Right hindlimb (tissue), 1 donor: Measurements from ENCODE around the gene CACNA2D3.

ENCODE experiments used
- DNase-seq: peaks from one replicate; pipeline ENCODE4 v3.0.0-alpha.2; 2018

CACNA2D3 gene

DNA sequence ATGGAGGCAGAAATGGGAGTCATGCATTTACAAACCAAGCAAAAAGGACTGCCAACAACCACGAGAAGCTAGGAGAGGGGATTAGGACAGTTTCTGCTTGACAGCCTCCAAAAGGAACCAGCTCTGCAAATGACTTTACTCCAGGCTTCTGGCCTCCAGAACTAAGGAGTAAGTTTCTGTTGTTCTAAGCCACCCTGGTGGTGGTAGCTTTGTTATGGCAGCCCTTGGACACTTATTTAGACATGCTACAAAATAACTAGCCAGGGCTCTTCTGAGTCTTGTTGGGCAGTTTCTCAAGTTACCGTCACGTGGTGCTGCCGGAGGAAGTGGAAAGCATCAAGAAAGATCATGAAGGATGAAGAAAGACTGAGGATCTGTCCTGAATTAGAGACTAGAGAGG, 419.0 kb downstream of the CACNA2D3 start:
- no peak for DNase-seq

DNA sequence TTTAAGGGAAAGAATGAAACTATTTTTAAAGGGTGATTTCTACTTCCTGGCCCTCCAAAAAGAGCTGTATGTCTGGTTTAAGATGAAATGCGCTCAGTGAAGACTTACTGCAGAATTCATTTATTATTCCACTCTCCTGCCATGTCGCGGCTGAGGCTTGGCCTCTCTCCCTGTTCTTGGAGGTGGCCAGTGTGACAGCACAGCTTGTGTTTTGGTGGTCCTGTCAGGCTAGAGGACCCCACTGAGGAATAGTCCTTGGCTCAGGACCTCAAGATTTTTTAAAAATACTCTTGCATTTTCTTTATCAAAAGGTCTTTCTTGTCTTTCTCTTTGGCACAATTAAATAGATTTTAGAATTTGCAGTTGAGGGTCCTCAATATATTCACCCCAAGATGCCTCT, 421.1 kb downstream of the CACNA2D3 start:
- no peak for DNase-seq

DNA sequence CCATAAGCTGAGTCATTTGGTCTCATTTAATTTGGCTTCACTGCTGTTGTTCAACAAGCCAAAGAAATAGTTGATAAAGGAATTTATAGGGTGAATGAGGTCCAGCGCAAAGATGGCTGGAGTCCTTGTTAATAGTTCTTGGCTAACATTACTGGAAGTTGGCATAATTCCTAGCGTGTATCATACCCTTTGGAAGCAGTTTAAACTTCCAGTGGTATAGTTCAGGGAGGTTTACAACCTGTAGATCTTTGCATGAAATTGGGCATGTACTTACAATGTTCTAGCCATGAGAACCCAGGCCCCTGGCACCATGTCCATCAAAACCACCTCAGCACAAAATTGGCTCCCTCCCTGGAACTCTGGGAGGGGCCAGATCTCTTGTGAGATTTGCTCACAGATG, 424.7 kb downstream of the CACNA2D3 start:
- DNase-seq = no peak

DNA sequence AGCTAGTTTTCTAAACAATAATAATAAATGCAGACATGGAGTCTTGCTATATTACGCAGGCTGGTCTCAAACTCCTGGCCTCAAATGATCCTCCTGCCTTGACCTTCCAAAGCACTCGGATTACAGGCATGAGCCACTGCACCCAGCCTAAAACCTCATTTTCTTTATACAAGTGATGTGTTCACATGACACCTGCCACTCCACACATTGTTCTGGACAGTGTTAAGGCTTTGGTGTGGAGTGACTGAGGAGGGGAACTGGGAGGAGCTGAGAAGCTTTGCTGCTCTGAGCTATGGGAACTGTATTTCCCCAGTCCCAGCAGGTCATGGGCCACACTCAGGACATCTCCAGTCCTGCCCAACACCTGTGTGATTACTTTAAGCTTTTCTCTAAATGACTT, 425.5 kb downstream of the CACNA2D3 start:
- no peak for DNase-seq

DNA sequence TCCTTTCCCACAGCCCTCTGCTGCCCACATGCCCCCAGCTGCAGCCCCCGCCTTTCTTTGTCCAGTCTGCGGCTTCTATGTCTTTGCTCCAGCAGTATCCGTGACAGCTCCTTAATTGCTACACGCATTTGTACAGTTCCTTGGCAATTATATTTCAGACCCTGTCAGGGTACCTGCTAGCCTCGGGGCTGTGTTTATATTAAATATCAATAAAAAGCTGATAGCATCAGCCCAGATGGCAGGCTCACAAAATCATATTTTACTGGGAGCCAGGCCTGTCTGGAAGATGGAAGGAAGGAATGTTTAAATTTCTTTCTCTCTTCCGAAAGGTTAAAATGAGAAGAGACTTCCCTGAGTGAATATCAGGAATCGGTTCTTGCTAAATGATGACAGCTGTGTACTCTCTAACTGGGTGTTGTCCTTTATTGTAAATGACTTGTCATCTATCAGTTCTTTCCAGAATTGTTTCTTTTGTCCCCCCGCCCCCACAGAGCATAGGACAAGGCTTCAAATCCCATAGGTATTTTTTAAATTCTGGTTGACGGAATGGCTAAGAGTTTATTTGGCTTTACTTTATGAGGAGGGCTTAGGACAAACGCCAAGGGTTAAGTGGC, 427.4 kb downstream of the CACNA2D3 start:
- DNase-seq = no peak

DNA sequence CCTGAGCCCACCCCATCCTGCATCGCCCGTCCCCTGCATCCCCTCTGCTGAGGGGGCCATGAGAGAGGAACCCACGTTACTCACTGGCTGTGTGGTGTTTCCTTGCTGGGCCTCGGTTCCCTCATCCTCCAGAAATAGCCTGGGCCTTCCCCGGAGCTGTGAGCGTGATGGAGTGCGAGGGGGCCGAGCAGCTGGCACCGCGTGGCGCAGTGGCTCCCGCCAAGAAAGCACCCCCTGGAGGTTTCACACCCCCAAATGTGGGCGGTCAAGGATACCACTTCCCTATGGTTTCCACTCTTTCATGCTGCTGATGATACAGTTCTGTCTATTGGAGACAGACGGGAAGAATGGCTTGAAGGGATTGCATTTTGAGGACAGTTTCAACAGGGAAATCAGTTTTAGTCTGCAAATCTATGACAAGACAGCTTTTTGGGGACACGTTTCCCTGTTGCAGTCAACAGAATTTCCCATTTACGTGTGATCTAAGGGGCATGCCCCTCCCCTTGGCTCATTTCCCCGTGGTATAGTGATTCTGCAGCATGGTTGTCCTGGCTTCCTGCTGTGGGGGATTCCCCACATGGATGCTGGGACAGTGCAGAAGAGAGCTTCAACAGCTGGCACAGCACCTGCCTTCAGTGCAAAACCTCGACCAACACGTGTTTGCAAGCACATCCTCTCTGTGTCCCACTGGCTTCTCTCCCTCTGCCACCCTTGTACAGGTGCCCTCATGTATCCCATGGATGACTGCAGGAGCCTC, 428.0 kb downstream of the CACNA2D3 start:
- DNase-seq = no peak

DNA sequence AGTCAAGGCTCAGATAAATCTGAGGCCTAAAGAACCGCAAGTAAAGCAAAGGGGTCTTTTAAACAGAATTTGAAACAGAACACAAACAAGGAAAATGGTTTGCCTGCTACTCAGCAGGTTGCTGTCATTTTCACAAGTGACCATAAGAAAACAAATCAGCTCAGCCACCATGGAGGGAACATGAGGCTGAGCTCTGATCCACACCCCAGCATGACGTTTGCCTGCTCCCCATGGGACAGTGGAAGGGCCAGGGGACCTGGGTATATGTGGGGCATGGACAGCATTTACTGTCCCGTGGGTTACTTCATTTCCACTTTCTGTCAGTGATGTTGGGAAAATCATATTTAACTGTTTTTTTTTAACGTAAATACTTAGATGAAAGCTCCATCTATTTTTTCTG, 434.3 kb downstream of the CACNA2D3 start:
- no peak for DNase-seq

DNA sequence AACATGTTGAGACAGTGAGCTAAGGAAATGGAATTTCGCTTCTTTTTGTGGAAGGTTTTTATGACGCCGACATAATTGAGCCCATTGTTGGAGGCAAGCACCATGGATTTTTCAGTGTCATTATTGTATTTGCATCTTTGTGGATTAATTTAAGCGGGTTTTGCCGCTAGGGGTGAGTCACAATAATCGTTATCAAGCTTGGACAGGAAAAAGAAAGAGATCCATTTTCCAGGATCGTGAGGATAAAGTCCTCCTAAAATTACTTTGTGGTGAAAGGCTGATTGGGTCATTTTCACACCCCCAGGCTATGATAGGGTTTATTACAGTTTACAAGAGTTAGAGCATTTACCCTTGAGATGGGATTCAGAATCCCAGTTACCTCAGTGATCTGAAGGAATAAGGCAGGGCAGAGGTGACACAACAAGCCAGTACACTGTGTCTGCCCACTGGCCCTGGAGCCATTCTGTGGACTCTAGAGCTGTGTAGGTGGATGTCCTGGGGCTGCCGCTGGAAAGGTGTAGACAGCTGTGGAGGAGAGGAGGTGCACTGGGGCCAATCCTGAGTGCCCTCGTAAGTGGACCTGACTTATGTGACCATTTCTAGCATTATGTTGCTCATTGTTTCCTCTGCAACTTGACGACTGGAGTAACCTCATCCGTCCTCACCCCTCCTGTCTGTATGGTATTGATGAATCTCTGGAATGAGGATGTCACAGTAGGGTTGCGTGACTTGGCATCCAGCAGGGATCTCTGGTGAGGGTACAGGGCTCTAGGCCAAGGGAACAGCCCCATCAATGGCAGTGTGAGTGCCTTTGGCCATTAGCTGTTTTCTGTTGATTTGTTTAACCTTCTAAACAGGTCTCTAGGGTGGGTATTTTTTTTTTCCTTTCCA, 435.4 kb downstream of the CACNA2D3 start:
- no peak for DNase-seq

DNA sequence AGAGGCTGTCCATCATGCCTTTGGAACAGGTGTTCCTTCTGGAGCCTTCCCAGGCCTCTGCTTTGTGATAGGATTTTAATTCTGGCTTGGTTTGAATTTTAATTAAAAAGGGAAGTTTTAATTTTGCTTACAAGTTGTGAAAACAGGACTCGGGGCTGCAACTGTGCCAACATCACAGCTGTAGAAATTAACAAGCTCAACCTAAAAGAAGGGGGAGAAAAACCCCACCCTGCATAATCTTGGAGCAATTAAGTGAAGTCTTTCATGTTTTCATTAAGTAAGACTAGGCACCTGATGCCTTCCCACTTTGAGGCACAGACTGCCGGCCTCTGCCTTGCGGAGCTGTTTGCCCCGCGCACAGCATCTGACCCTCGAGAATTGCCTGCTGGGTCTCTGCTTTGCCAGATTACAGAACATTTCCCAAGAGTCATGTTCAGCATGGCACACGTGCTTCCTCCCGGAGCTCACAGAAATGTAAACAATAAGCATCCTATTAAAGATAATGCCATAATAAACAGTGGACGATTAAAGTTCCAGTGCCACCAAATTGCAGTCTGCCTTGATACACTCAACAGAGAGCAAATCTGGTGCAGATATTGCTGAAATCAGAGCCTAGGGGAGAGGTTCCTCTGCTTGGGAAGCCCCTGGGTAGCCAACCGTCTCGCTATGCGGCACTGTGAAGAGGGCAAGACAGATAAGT, 441.3 kb downstream of the CACNA2D3 start:
- no peak for DNase-seq

DNA sequence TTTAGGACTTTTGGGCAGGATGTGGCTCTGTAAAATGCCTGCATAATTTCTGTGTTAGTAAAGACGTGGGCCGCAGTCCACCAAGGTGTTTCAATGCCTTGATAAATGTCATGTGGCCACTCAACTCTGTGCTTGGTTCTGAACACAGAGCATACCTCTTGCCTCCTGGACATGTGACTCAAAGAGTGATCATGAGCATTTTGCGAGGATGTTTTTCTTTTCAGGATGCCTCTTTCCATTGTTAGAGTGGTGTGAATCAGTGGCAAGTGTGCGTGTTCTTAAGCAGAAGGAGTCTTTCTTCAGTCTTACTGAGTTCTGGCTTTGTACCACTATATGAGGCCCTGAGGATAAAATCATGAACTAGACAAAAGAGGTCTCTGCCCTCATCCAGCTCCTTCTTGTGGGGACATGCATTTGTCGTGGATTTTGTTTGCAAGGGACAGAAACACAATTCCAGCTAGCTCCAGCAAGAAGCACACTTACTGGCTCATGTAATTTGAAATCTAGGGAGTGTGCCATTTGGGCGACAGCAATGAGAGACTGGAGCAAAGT, 442.1 kb downstream of the CACNA2D3 start:
- no peak for DNase-seq

DNA sequence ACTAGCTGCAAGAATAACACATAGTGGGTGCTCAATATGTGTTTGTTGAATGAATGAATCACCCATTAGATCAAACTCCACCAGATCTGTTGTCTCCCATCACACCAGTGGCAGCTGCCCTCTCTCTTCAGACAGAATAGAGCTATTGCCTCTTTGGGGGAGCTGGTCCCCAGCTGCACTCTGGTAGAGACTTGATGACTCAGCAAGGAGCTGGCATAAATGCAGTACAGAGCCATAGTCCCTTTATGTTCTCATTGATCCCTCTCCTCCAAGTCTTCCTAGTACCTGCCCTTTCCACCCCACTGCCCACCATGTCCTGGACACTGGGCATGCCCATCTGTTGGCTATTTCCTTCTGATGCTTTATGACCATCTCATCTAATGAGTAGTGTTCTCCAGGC, 443.6 kb downstream of the CACNA2D3 start:
- DNase-seq = no peak

DNA sequence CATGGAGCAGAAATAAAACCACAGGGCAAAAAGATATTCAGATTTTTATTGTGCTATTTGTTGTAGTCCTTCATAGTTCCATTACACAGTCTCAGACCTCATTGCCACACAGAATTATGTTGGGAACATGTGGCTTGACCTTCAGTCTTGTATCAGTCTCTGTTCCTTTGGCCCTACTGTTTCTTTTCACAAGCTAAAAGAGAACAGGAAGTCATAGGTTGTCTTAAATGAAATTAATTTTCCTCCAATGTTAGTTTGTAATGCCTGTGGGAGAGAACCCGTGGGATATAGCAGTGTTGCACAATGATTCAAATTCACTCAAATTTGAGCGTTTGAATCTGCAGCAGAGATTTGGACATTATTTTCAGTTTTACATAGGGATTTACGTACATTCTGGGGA, 445.6 kb downstream of the CACNA2D3 start:
- DNase-seq = no peak

DNA sequence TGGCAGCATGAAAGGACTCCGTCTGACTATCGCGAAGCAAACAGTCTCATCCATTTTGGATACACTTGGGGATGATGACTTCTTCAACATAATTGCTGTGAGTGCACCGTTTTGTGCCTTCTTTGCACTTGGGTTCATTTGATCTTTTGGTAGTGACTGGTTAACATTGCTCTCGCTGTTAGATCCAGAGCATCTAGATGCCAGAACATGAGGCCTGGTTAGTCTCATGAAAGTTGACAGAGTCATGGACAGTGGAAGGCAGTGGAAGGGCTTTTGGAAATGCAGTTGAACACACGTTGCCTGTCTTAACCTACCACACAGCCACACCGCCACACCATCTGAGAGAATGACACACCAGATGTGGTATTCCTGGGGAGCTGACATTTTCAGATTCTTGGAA, 447.7 kb downstream of the CACNA2D3 start:
- DNase-seq = no peak

DNA sequence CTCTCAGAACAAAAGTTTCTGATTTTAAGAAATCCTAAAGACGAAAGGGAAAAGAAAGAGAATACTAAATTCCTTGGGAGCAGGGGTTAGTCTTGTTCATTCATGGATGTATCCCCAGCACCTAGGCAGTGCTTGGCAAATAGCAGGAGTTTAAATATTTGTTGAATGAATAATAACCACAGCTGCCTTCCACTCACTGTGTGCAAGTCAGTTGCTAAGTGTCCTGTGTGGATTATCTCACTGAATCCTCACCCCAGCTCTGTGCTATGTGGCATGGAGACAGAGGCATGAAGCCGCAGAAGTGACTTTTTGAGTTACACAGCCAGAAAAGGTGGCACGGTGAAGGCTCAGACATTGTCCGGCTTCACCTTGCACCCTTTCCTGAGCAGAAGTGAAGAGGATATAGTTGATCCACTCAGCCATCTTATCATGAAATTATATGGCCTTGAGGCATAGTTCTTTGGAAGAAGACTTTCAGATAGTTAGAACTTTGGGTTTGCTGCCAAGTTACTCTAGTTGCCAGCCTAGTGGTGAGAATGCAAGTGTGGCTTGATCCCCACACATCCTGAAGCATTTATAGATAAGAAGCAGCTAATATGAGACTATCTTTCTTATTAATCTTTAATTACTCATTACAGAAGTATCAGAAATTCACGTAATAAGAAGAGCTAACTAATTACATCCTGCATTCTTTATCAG, 450.0 kb downstream of the CACNA2D3 start:
- no peak for DNase-seq

DNA sequence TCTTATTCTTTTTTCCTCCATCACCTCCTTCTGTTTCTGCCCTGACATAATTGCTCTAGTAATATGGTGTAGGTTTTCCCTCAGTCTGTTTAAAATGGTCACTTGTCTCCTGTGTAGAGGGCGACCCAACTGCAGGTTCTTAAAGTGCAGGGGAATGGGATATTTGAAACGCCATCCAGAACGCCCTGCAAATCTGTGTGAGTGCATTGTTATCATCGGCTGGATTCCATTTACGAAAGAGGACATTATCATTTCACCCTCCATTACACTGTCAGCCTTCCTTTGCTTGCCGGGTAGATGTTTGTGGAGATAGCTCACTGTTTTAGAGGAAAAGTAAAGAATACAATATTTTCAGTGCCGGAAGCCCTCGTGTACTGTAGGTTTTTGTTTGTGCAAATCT, 451.5 kb downstream of the CACNA2D3 start:
- no peak for DNase-seq

DNA sequence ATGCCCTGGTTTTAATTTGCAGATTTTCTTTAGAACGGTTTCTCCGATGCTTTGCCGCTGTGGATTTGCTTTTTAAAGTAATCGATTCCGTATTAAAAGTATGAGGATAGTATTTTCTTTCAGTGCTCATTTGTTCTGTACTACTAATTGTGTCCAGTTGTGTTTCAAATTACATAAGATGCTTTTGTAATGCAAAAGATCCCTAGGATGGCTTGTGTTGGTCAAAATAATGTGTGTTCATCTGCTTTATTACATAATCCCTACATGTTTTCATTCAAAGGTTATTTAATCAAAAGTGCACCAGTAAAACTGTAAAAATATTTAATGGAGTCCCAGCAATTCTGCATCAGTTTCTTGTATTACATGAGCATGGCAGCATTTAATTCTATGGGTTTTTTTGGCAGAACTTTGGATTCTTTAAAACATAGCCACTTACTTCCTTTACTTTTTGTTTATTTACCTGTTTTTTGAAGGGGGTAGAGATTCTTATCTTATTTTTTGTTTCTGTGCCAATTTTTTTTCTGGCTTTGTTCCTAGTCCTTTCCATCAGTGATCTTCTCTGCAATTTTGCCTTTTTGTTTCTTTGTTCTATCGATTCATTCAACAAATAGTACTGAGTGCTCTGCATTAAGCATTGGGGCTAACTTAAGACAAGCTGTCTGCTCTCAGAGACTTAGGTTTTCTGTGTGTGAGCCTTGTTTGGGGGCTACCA, 452.7 kb downstream of the CACNA2D3 start:
- DNase-seq = no peak

DNA sequence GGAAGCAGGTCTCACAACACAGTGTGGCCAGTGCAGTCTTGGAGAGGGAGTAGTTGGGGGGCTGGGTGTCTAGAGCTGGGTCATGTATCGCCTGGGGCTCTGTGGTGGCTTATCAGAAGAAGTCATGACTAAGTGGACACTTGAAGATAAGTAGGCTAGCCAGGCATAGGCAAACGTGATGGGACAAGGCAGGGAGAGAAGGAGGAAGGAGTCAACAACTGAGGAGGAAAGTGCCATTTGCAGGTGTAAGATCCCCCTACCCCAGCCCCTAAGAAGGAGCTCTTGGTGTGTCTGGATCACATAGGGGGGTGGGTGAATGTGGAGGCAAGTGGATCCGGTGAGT, 453.2 kb downstream of the CACNA2D3 start:
- no peak for DNase-seq

DNA sequence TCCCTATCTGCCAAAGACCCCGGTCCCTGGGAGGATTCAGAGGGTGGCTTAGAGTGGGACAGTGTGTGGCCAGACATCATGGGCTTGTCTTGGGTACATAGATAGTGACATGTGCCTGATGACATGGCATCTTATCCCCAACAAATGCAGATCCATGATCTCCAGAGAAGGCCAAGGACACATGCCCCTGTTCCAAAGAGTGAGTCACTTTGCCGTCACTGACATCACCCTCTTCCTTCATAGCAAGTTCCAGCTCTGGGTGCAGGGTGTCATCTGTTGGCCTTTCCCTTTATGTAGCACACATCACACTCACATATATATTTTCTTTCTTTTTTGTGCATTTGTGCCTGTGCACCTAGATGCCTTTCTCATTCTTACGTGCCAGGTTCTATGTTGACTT, 455.0 kb downstream of the CACNA2D3 start:
- no peak for DNase-seq

DNA sequence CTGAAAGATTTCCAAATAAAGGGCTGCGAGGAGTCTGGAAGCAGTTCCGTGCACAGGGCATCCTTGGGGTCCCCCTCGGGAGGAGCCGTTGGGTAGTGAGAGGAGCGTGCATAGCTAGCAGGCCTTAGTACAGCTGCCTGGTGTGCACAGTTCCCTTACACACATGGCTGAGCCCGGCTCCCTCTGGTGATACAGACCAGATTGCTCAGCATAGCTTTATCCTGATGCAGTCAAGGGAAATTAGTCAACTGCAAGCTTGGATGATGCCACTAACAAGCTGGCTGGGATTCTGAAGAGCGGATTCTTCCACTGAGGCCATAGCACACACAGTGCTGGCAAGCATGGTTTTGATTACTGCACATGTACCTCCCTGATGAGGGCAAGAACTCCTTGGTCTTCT, 456.1 kb downstream of the CACNA2D3 start:
- DNase-seq = no peak

DNA sequence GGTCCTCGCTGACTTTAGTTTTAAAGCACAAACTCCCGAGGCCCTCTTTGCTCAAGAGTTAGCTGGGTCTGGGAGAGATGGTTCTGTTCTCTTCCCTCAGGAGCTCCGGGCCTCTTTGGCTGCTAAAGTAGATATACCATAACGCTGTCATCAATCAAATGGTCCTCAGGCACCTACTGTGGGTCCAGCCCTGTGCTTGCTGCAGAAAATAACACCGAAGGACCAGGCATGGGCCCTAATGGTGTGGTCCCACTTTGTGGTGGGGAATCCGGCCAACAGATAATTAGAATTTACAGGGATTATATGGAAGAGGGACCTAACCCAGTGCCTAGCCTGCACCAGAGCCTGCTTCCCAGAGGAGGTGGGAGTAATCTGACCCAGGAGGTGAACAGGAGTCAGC, 458.1 kb downstream of the CACNA2D3 start:
- DNase-seq = no peak

DNA sequence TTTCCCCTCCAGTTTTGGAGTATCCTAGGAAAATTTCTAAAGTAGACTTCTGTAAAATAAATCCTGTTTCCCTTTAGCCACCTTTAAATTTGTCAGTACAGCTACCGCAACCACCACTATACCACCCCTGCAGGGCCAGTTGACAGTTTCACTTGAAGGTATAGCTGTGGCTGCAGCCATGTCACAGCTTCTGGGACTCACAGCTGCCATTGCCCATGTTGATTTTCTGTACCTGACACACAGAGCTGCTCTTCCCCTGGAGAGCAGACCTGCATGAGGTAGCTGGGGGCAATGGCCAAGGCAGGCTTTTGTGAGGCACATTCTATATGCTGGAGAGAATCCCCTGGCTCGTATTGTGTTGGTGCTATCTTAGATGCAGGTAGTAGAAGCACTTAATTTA, 460.1 kb downstream of the CACNA2D3 start:
- no peak for DNase-seq

DNA sequence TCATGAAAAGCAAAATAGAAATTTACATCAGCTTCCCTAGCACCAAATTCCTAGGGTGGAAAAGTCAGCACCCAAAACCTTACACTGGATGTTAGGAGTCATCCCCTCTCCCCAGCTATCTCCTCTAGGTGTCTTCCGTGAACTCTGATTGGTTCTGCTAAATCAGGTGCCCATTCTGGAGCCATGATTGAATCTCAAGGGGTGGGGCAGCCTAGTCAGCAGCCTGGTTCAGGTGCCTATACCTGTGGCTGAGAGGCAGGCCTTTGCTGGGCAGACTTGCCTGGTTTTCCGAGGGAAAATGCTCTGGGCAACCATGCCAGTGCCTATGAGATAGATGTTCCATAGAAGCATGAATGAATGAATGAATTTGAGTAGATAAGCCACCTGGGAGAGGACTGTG, 468.8 kb downstream of the CACNA2D3 start:
- DNase-seq = no peak
